Pancreas (tissue), 10 donors: ENCODE results near the gene FAT1. TPM values are rescaled to one million over a fixed set of nuclear protein-coding genes. Genes with fewer than 3 reads are reported as not detected.

Experiments used
- ATAC-seq, 4 donors: fragments of 200-7000 bp; cut with Tn5 transposase; one replicate each; pipeline versions ENCODE4 v1.8.0 to v1.9.1; 2020; ENCODE audit warnings: mild to moderate bottlenecking in 4 of 4, moderate library complexity in 4 of 4
- DNase-seq, 6 donors: peaks; one replicate each; pipeline ENCODE4 v3.0.0-alpha.2; 2020
- FAIRE-seq: peaks from 2 replicates; lab custom pipeline; 2012; peaks lifted over from hg19 to GRCh38; lab: Jason Lieb, UNC
- H3K27ac ChIP-seq, 4 donors: fragments of 200-600 bp; sonication (generic); 1 replicate in 3 of 4; 2 replicates in 1 of 4; pipeline versions ENCODE4 v1.5.0 to v1.8.0; 2020
- H3K27me3 ChIP-seq, 4 donors: fragments of 200-600 bp; one replicate each; pipeline ENCODE4 v1.8.0; 2021
- H3K36me3 ChIP-seq, 3 donors: fragments of 200-600 bp; sonication (generic) in 1 of 3; one replicate each; pipeline versions ENCODE4 v1.5.0 to v1.8.0; 2020 to 2021
- H3K4me1 ChIP-seq, 3 donors: fragments of 200-600 bp; one replicate each; pipeline ENCODE4 v1.8.0; 2021
- H3K4me3 ChIP-seq, 4 donors: fragments of 200-600 bp; sonication (generic) in 2 of 4; one replicate each; pipeline versions ENCODE4 v1.5.0 to v1.8.0; 2020 to 2021
- H3K9me3 ChIP-seq, 4 donors: fragments of 200-600 bp; one replicate each; pipeline ENCODE4 v1.8.0; 2021
- WGBS, 2 donors: extraction: QIAGEN DNeasy Blood & Tissue Kit; methylation state at CpG; one replicate each; pipeline ENCODE4 v1.1.7; 2013; 5-methylcytosine and 5-hydroxymethylcytosine counted together
- intact Hi-C, 3 donors: fragments of 100-400 bp; cut with DNase I; formaldehyde crosslinking; loops; one replicate each; pipeline versions ENCODE4 v1.11.1 to v1.14.2; 2022
- polyA plus RNA-seq, 2 donors: library from polyadenylated mRNA; stranded (reverse); fragments of 200-250 nt; gene quantifications; one replicate each; pipeline ENCODE4 v1.2.3, GENCODE V29; 2013
- total RNA-seq, 6 donors: library from RNA; stranded (reverse); fragmentation: NEBNext Ultra II Directional in 4 of 6; extraction: Animal tissue kit (Norgen Biotek cat#: 25700) in 4 of 6; gene quantifications; one replicate each; pipeline versions ENCODE4 v1.2.1 to v1.2.4, GENCODE V29; 2021 to 2023
- TF ChIP-seq, protein P1 (sequence below), 4 donors: fragments of 200-600 bp; sonication (generic) in 3 of 4; IDR thresholded peaks; one replicate each; pipeline versions ENCODE4 v1.5.0 to v1.8.0; 2021; ENCODE audit warnings: antibody characterized with exemption in 4 of 4
- donor health status: healthy with polysubstance abuse.
- donor health status: DM: no; HTN: no; CAD: no; lungs with moderate emphysema.
- donor health status: DM: no; HTN: no; CAD: no.
- donor health status: control.
- donor health status: control.
- donor health status: Bipolar disorder and iron deficiency.
- donor health status: DM: yes; HTN: yes; CAD: no.
- donor health status: DM: no; HTN: no; CAD: no.
- donor health status: DM: no; HTN: no; CAD: no.
- donor health status: DM: yes; HTN: yes; CAD: no.

Gene FAT1
- total and polyA plus RNA-seq, 8 donors = 16.9 to 91.6 (median 59.3) TPM

GRCh38 chr4:186630128-186630527 lies 93.5 kb downstream of the FAT1 start:
- H3K4me1 ChIP-seq = peaks cover 4 to 7% (median 5%) of the 10 kb centered on the region in 3 donors
- H3K27ac ChIP-seq = no peak overlapping the region
- intact Hi-C loops = no loop called here
- DNase-seq (no peak), FAIRE-seq (no peak), ATAC-seq (no peak)
- 97 to 98% methylated on average over 6 of the region's 6 CpGs for WGBS, 2 donors
- no peaks in the 10 kb centered on the region for H3K27me3 ChIP-seq
- peaks cover 0 to 24% (median 3%) of the 10 kb centered on the region in 3 donors for H3K36me3 ChIP-seq
- H3K9me3 ChIP-seq = no peaks in the 10 kb centered on the region
- TF ChIP-seq, protein P1, sequence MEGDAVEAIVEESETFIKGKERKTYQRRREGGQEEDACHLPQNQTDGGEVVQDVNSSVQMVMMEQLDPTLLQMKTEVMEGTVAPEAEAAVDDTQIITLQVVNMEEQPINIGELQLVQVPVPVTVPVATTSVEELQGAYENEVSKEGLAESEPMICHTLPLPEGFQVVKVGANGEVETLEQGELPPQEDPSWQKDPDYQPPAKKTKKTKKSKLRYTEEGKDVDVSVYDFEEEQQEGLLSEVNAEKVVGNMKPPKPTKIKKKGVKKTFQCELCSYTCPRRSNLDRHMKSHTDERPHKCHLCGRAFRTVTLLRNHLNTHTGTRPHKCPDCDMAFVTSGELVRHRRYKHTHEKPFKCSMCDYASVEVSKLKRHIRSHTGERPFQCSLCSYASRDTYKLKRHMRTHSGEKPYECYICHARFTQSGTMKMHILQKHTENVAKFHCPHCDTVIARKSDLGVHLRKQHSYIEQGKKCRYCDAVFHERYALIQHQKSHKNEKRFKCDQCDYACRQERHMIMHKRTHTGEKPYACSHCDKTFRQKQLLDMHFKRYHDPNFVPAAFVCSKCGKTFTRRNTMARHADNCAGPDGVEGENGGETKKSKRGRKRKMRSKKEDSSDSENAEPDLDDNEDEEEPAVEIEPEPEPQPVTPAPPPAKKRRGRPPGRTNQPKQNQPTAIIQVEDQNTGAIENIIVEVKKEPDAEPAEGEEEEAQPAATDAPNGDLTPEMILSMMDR (IDR thresholded peaks at IDR 0.05) = no peak
- H3K4me3 ChIP-seq = no peak overlapping the region

- WGBS, 2 donors = 92 to 94% methylated on average over 21 of the region's 21 CpGs
- no peak for FAIRE-seq
- no peaks in the 10 kb centered on the region for H3K9me3 ChIP-seq
- H3K36me3 ChIP-seq = peaks cover 0 to 24% (median 3%) of the 10 kb centered on the region in 3 donors
- TF ChIP-seq, protein P1 (IDR thresholded peaks at IDR 0.05) = no peak
- no peaks in the 10 kb centered on the region for H3K27me3 ChIP-seq
- no peak overlapping the region for H3K27ac ChIP-seq
- intact Hi-C loops = no loop called here
- H3K4me3 ChIP-seq = no peak overlapping the region
- ATAC-seq = no peak
- no peak for DNase-seq
- H3K4me1 ChIP-seq = no peaks in the 10 kb centered on the region
These were observed 95.5 kb downstream of the FAT1 start for GRCh38 chr4:186628058-186628711.

DNA sequence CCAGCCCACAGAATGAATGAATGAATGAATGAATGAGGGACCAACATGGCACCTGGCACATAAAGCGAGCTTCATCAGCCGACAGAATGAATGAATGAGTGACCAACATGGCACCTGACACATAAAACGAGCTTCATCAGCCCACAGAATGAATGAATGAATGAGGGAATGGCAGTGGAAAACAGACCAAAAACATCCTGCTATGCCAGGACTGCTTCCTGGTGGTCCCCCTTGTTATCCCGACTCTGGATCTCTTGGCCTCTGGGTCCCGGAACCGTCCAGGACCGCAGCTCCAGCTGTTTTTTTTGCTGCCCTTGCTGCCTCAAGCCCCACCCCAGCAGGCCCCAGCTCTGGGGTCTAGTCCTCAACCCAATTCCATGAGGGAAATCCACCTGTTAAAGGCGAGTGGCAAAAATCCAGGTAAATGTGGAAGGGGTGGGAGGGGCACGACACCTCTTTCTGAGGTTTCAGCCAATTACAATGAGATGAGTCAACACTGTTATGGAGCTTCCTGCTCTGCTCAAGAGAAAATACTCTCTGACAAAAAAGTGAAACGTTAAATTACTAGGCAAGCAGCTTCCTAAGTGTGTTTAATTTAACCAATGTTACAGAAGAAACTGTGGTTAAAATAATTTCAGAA lies 96.3 kb downstream of the FAT1 start:
- no peak overlapping the region for H3K4me3 ChIP-seq
- no peaks in the 10 kb centered on the region for H3K4me1 ChIP-seq
- H3K27ac ChIP-seq = no peak overlapping the region
- H3K36me3 ChIP-seq = peaks cover 0 to 19% (median 3%) of the 10 kb centered on the region in 3 donors
- no peaks in the 10 kb centered on the region for H3K9me3 ChIP-seq
- intact Hi-C loops = no loop called here
- FAIRE-seq = no peak
- H3K27me3 ChIP-seq = no peaks in the 10 kb centered on the region
- peak in 2 of 4 donors; percentile 24 to 37 for ATAC-seq
- DNase-seq = no peak
- WGBS, 2 donors = 78 to 84% methylated on average over 10 of the region's 10 CpGs
- TF ChIP-seq, protein P1 (IDR thresholded peaks at IDR 0.05) = no peak

DNA sequence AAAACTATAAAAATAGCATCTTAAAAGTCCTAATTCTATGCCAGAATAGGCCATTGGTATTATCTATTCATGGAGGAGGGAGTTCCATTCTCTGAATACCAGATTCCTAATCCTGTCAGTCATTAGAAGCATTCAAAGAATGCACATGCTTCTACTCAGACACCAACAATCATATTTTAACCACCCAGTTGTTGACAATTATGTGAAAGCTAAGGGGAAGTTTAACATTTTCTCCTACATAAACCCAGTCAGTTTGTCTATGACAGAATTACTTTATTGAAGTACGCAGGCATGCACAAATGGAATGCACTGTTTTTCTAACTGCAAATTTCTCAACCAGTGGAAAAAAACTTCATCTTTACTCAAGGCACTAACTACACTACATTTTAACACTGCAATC lies 98.7 kb downstream of the FAT1 start:
- ATAC-seq (no peak), DNase-seq (no peak), FAIRE-seq (no peak)
- WGBS, 2 donors = 75 to 91% methylated on average over 1 of the region's 1 CpG
- Histone ChIP-seq H3K4me1 (no peaks in the 10 kb centered on the region), H3K9me3 (no peaks in the 10 kb centered on the region), H3K36me3 (peaks cover 0 to 23% (median 3%) of the 10 kb centered on the region in 3 donors), H3K4me3 (no peak overlapping the region), H3K27me3 (no peaks in the 10 kb centered on the region), H3K27ac (no peak overlapping the region)
- intact Hi-C loops = no loop called here
- TF ChIP-seq, protein P1 (IDR thresholded peaks at IDR 0.05) = no peak

DNA sequence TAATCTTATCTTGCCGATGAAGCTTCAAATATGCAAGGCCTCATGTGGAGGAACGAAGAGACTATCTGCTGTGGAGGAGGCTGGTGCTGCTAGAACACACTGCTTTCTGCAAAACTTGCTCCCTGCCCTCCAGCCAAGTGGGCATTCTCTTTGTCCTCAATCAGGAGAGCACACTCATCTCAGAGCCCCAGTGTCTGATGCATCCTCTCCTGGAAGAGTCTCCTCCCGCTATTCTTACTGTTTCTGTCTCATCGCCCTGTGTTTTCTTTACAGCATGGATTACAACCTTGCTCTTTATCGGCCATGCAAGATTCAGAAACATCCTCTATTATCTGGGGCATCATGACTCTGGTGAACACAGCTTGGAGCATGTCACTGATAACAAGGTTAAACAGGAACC lies 100.1 kb downstream of the FAT1 start:
- FAIRE-seq (no peak), ATAC-seq (no peak), DNase-seq (no peak)
- Histone ChIP-seq H3K9me3 (no peaks in the 10 kb centered on the region), H3K27me3 (no peaks in the 10 kb centered on the region), H3K36me3 (peaks cover 0 to 17% (median 3%) of the 10 kb centered on the region in 3 donors), H3K27ac (no peak overlapping the region), H3K4me3 (no peak overlapping the region), H3K4me1 (no peaks in the 10 kb centered on the region)
- intact Hi-C loops = no loop called here
- TF ChIP-seq, protein P1 (IDR thresholded peaks at IDR 0.05) = no peak
- WGBS, 2 donors = 94 to 95% methylated on average over 5 of the region's 5 CpGs
